ENCODE measurements around the gene LEAP2.

The LEAP2 gene

DNA sequence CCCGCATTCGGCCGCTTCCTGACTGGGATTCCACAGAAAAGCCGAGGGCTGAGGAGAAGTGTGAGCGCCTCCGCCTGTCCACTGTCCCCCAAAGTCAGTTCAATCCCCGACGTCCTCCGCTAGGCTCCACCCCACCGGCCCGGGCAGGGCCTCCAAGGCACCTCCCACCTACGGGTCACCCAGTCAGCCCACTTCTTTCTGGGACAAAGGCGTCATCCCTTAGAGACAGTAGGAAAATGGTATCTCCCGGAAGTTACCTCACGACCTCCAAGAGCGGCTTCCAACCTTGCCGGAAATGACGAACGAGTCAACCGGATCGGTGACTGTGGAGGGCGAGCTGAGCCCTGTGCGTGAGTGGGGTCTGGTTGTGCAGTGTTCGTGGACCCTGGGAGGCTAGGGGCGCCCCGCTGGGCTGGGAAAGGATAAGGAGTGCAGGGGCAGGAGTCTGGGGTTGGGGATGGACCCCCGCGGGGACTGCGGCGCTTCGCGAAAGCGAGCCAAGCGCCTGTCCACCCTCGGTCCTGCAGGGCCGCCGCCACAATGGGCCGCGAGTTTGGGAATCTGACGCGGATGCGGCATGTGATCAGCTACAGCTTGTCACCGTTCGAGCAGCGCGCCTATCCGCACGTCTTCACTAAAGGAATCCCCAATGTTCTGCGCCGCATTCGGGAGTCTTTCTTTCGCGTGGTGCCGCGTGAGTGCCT is 7.0 kb upstream of the LEAP2 start, which contains the start of the genes GDF9 and UQCRQ:
GDF9 (minus strand) TSS at position 128 of the 704 bp plus-strand sequence. CDS start 1,936 bp downstream, outside the sequence.
UQCRQ (plus strand) TSS at position 301 of the 704 bp plus-strand sequence; CDS start at position 541, 240 bp downstream.
- Histone ChIP-seq H3K4me1 (ENCODE audit: low read depth, poor library complexity, severe bottlenecking) (peaks cover 18% of the 10 kb centered on the region), H3K79me2 (ENCODE audit: insufficient read depth, low read depth) (peaks cover 20% of the 10 kb centered on the region), H2AFZ (ENCODE audit: low read depth) (peak within 1 kb of the TSS; percentile 80)

DNA sequence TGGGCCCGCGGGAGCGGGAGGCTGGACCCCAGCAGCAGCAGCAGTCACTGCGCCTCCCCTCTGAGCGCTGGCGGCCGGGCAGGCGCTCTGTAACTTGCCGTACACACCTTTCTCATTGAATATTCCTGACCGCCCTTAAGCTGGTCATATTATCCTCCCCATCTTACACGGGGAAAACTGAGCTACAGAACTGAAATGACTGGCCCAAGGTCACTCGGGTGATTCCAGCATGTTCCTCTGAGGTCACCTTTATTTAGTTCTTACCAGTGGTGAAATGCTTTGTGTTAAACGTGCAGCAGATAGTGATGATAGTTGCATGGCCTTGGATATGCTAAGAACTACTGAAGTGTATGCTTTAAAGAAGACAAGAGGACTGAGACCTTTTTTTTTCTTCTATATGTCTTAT is 6.4 kb upstream of the LEAP2 start:
- Histone ChIP-seq H3K27me3 (ENCODE audit: insufficient read depth, low read depth) (no peaks in the 10 kb centered on the region), H4K20me1 (ENCODE audit: insufficient read depth) (no peaks in the 10 kb centered on the region), H3K27ac (peak overlapping the region; percentile 72), H3K4me1 (ENCODE audit: low read depth, poor library complexity, severe bottlenecking) (peaks cover 18% of the 10 kb centered on the region), H3K36me3 (ENCODE audit: insufficient read depth) (no peaks in the 10 kb centered on the region; the same call in 1 of the 2 replicates), H2AFZ (ENCODE audit: low read depth) (peak overlapping the region; percentile 80), H3K4me2 (peak overlapping the region; percentile 81), H3K79me2 (ENCODE audit: insufficient read depth, low read depth) (peaks cover 20% of the 10 kb centered on the region), H3K9ac (peak overlapping the region; percentile 88), H3K4me3 (IDR thresholded peaks at IDR 0.05; ENCODE audit: insufficient read depth, low read depth, low read length) (no peak overlapping the region)
- TF ChIP-seq CTCF (conservative IDR thresholded peaks at IDR 0.05; ENCODE audit: low read depth, low read length): no peak

More for the DNA sequence above, 7.0 kb upstream of the LEAP2 start, which contains the start of the genes GDF9 and UQCRQ:
- Histone ChIP-seq H3K27ac (peak within 1 kb of the TSS; percentile 72), H3K4me3 (IDR thresholded peaks at IDR 0.05; ENCODE audit: insufficient read depth, low read depth, low read length) (no peak within 1 kb of the TSS), H4K20me1 (ENCODE audit: insufficient read depth) (no peaks in the 10 kb centered on the region), H3K36me3 (ENCODE audit: insufficient read depth) (no peaks in the 10 kb centered on the region; the same call in 1 of the 2 replicates), H3K9ac (peak within 1 kb of the TSS; percentile 88), H3K27me3 (ENCODE audit: insufficient read depth, low read depth) (no peaks in the 10 kb centered on the region), H3K4me2 (peak within 1 kb of the TSS; percentile 81)
- TF ChIP-seq CTCF (conservative IDR thresholded peaks at IDR 0.05; ENCODE audit: low read depth, low read length): no peak

DNA sequence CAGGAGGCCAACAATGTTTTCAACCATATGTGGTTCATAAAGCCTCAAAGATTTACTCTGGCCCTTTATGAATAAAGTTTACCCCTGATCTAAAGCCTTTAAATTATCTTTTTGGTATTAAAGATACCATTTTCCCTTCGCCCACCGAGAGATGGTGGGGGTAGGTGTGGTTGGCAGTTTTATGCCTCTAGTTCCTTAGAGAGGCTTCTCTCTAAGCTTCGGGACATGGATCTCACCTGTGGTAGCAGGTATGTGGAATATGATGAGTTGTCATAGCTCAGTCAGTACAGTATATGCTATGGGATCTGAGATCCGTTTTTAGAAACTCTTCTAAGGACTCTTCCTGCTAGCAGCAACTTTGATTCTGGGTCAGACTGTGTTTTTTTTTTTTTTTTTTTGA is 4.7 kb upstream of the LEAP2 start:
- Histone ChIP-seq H3K27me3 (ENCODE audit: insufficient read depth, low read depth) (no peaks in the 10 kb centered on the region), H4K20me1 (ENCODE audit: insufficient read depth) (no peaks in the 10 kb centered on the region), H3K27ac (no peak overlapping the region), H3K36me3 (ENCODE audit: insufficient read depth) (no peaks in the 10 kb centered on the region; the same call in 1 of the 2 replicates), H3K9ac (no peak overlapping the region), H3K4me3 (IDR thresholded peaks at IDR 0.05; ENCODE audit: insufficient read depth, low read depth, low read length) (no peak overlapping the region), H3K4me1 (ENCODE audit: low read depth, poor library complexity, severe bottlenecking) (peaks cover 18% of the 10 kb centered on the region), H2AFZ (ENCODE audit: low read depth) (no peak overlapping the region), H3K79me2 (ENCODE audit: insufficient read depth, low read depth) (peaks cover 20% of the 10 kb centered on the region), H3K4me2 (no peak overlapping the region)
- TF ChIP-seq CTCF (conservative IDR thresholded peaks at IDR 0.05; ENCODE audit: low read depth, low read length): no peak

DNA sequence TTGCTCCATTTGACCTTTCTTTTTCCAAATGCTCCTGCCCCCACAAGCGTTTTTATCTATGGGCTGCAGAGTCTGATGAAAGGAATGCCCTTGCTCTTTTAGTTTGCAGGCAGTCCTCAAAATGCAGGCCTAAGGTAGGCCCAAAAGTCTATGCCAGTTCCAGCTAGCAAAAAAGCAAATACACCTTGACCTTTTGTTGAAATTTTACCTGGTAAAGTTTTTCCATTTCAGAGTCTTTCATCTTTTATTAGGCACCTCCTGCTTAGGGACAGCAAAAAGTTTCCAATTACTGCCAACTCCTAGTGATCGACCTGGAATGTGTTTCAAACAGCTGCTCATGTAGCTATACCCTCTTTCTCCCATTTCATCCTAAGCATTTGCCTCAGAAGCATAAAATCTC is 2.7 kb upstream of the LEAP2 start:
- no peaks in the 10 kb centered on the region for H3K27me3 ChIP-seq (ENCODE audit: insufficient read depth, low read depth)
- peaks cover 20% of the 10 kb centered on the region for H3K79me2 ChIP-seq (ENCODE audit: insufficient read depth, low read depth)
- no peak overlapping the region for H3K9ac ChIP-seq

More for the DNA sequence above, 2.7 kb upstream of the LEAP2 start:
- no peak for TF ChIP-seq CTCF (conservative IDR thresholded peaks at IDR 0.05; ENCODE audit: low read depth, low read length)
- no peak overlapping the region for H3K4me3 ChIP-seq (IDR thresholded peaks at IDR 0.05; ENCODE audit: insufficient read depth, low read depth, low read length)
- H2AFZ ChIP-seq (ENCODE audit: low read depth): no peak overlapping the region
- H3K4me2 ChIP-seq: no peak overlapping the region
- H3K4me1 ChIP-seq (ENCODE audit: low read depth, poor library complexity, severe bottlenecking): peaks cover 10% of the 10 kb centered on the region
- H4K20me1 ChIP-seq (ENCODE audit: insufficient read depth): no peaks in the 10 kb centered on the region
- no peaks in the 10 kb centered on the region; the same call in 1 of the 2 replicates for H3K36me3 ChIP-seq (ENCODE audit: insufficient read depth)
- H3K27ac ChIP-seq: no peak overlapping the region
